A549 (cell line): ENCODE measurements around the gene TMTC1. TPM values are rescaled to one million over a fixed set of nuclear protein-coding genes. Genes with fewer than 3 reads are reported as not detected.

Experiments
- ATAC-seq, 2 experiments: fragments of 200-7000 bp in 1 of 2; fragments of >200 bp in 1 of 2; cut with Nextera tagmentation in 1 of 2; cut with Tn5 transposase in 1 of 2; 3 replicates each; pipeline versions ENCODE4 v1.8.0 to v1.9.1; 2018 to 2020; ENCODE audit warnings: mild to moderate bottlenecking in 1 of 2, moderate library complexity in 1 of 2
- CTCF ChIA-PET: fragments of 300-600 bp; sonication (Branson Sonifier 250); formaldehyde crosslinking; extraction: SDS; loops from one replicate; lab custom pipeline; 2021; ENCODE audit warnings: antibody characterized with exemption, inconsistent platforms; lab: Yijun Ruan, JAX
- POLR2A ChIA-PET: fragments of 350-600 bp; formaldehyde crosslinking; extraction: SDS; loops from one replicate; lab custom pipeline; 2021; ENCODE audit warnings: antibody characterized with exemption, inconsistent platforms; lab: Yijun Ruan, JAX
- DNase-seq, 2 experiments: peaks; one replicate each; pipeline versions ENCODE4 v3.0.0 to v3.0.0-alpha.2; 2011 to 2016; ENCODE audit warnings: low read depth in 1 of 2, low spot score in 1 of 2
- FAIRE-seq: peaks from 2 replicates; lab custom pipeline; 2011; peaks lifted over from hg19 to GRCh38; lab: Jason Lieb, UNC
- H3K27ac ChIP-seq, 2 experiments: fragments of >200 bp; sonication (Bioruptor Twin); formaldehyde crosslinking; 3 replicates each; pipeline ENCODE4 v1.5.1; 2016 to 2017
- H3K4me1 ChIP-seq: fragments of >200 bp; sonication (Bioruptor Twin); formaldehyde crosslinking; 3 replicates; pipeline ENCODE4 v1.6.1; 2016
- H3K4me2 ChIP-seq: fragments of >200 bp; sonication (Bioruptor Twin); formaldehyde crosslinking; 3 replicates; pipeline ENCODE4 v1.6.1; 2016
- H3K4me3 ChIP-seq: fragments of >200 bp; sonication (Bioruptor Twin); formaldehyde crosslinking; 3 replicates; pipeline ENCODE4 v1.5.1; 2016
- H3K9me3 ChIP-seq: fragments of >200 bp; sonication (Bioruptor Twin); formaldehyde crosslinking; 3 replicates; pipeline ENCODE4 v1.6.1; 2016
- CBX2 ChIP-seq: fragments of 200-600 bp; sonication (generic); IDR thresholded peaks from 2 replicates; pipeline ENCODE4 v1.6.1; 2016; ENCODE audit warnings: low read depth, mild to moderate bottlenecking, borderline replicate concordance
- CEBPB ChIP-seq, 2 experiments: fragments of >200 bp in 1 of 2; sonication (Bioruptor Twin) in 1 of 2; formaldehyde crosslinking in 1 of 2; IDR thresholded peaks; 2 replicates each; pipeline ENCODE4 v1.6.1; 2012 to 2016
- CTCF ChIP-seq: fragments of >200 bp; sonication (Bioruptor Twin); formaldehyde crosslinking; IDR thresholded peaks from 3 replicates; pipeline ENCODE4 v1.5.1; 2016
- EHF ChIP-seq: fragments of 250-450 bp; sonication (Bioruptor Pico); IDR thresholded peaks from 2 replicates; pipeline ENCODE4 v1.5.0; 2020; ENCODE audit warnings: mild to moderate bottlenecking
- ESRRA ChIP-seq: fragments of 150-350 bp; IDR thresholded peaks from 2 replicates; pipeline ENCODE4 v1.6.1; 2014; ENCODE audit warnings: mild to moderate bottlenecking, low read length, borderline replicate concordance
- FOSL2 ChIP-seq, 2 experiments: fragments of 450-650 bp in 1 of 2; fragments of >200 bp in 1 of 2; sonication (Bioruptor Twin) in 1 of 2; formaldehyde crosslinking; IDR thresholded peaks; 2 replicates each; pipeline versions ENCODE4 v1.5.0 to v1.6.1; 2016 to 2020; ENCODE audit warnings: mild to moderate bottlenecking in 1 of 2, moderate library complexity in 1 of 2
- FOXS1 ChIP-seq: fragments of 250-450 bp; sonication (Bioruptor Pico); IDR thresholded peaks from 2 replicates; pipeline ENCODE4 v1.5.0; 2020; ENCODE audit warnings: mild to moderate bottlenecking, moderate library complexity
- HDAC2 ChIP-seq: fragments of 200-600 bp; sonication (generic); IDR thresholded peaks from 2 replicates; pipeline ENCODE4 v1.6.1; 2016
- HEYL ChIP-seq: fragments of 250-450 bp; sonication (Bioruptor Pico); IDR thresholded peaks from 2 replicates; pipeline ENCODE4 v1.8.0; 2021; ENCODE audit warnings: mild to moderate bottlenecking, moderate library complexity
- HOXB5 ChIP-seq: fragments of 250-450 bp; sonication (Bioruptor Pico); IDR thresholded peaks from 2 replicates; pipeline ENCODE4 v1.5.0; 2020; ENCODE audit warnings: mild to moderate bottlenecking, moderate library complexity
- JUN ChIP-seq, 2 experiments: fragments of >200 bp; sonication (Bioruptor Twin); formaldehyde crosslinking; IDR thresholded peaks; 2 replicates in 1 of 2; 3 replicates in 1 of 2; pipeline ENCODE4 v1.6.1; 2016 to 2017
- KDM1A ChIP-seq: fragments of 200-600 bp; sonication (generic); IDR thresholded peaks from 2 replicates; pipeline ENCODE4 v1.6.1; 2016; ENCODE audit warnings: low read depth, mild to moderate bottlenecking
- MAFK ChIP-seq: fragments of 450-650 bp; IDR thresholded peaks from 2 replicates; pipeline ENCODE4 v1.6.1; 2014; ENCODE audit not compliant: partially characterized antibody
- PHF8 ChIP-seq: fragments of 200-600 bp; sonication (generic); IDR thresholded peaks from 2 replicates; pipeline ENCODE4 v1.6.1; 2016; ENCODE audit warnings: low read depth, mild to moderate bottlenecking, antibody characterized with exemption, moderate library complexity, borderline replicate concordance
- POLR2A ChIP-seq: IDR thresholded peaks from 2 replicates; pipeline ENCODE4 v1.6.1; 2012; ENCODE audit warnings: mild to moderate bottlenecking, low read length
- POLR2AphosphoS2 ChIP-seq: conservative IDR thresholded peaks from 2 replicates; pipeline ENCODE4 v1.6.1; 2012; ENCODE audit warnings: low read length, improper control_type of control experiment, inconsistent platforms
- RFX5 ChIP-seq: fragments of 450-650 bp; IDR thresholded peaks from 2 replicates; pipeline ENCODE4 v1.7.1; 2014; ENCODE audit warnings: antibody characterized with exemption, mild to moderate bottlenecking, moderate library complexity
- SREBF2 ChIP-seq: fragments of 450-650 bp; IDR thresholded peaks from 2 replicates; pipeline ENCODE4 v1.6.1; 2014; ENCODE audit warnings: mild to moderate bottlenecking, moderate library complexity
- TFCP2L1 ChIP-seq: fragments of 250-450 bp; sonication (Bioruptor Pico); IDR thresholded peaks from 2 replicates; pipeline ENCODE4 v1.5.0; 2021; ENCODE audit warnings: mild to moderate bottlenecking
- USF2 ChIP-seq: fragments of 450-650 bp; IDR thresholded peaks from 2 replicates; pipeline ENCODE4 v1.6.1; 2014; ENCODE audit warnings: antibody characterized with exemption
- WGBS: methylation state at CpG from one replicate; pipeline ENCODE4 v1.1.6; 2017; ENCODE audit errors: missing lambda C conversion rate; 5-methylcytosine and 5-hydroxymethylcytosine counted together
- polyA plus RNA-seq, 4 experiments: library from polyadenylated mRNA; depleted of rRNA in 3 of 4; stranded (reverse); fragments of >200 nt; fragmentation: RNase III in 1 of 4; extraction: RNeasy Plus Mini Kit Qiagen cat#74134 plus additional on column Dnase treatment in 1 of 4; gene quantifications; 2 replicates in 3 of 4; 3 replicates in 1 of 4; pipeline ENCODE4 v1.2.3, GENCODE V29; 2011 to 2017
- TF ChIP-seq, protein P1 (sequence below): fragments of 150-350 bp; IDR thresholded peaks from 2 replicates; pipeline ENCODE4 v1.6.1; 2014; ENCODE audit warnings: low read depth, mild to moderate bottlenecking, low read length

Gene TMTC1
- polyA plus RNA-seq, 2 of the 4 experiments (the other 2 are of a cell fraction), result 0.28 TPM; not detected in 1

DNA sequence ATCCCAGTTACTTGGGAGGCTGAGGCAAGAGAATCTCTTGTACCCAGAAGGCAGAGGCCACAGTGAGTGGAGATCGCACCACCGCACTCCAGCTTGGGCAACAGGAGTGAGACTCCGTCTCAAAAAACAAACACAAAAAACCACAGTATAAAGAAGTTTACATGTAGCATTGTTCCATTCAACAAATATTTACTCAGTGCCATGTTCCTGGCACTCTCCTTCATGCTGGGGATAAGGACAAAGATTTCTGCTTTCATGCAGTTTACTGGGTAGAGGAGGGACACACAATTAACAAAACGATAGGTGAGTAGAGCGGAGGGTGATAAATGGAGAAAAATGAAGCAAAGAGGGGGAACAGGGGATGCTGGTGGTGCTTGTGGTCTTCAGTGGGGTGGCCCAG is 218.0 kb downstream of the TMTC1 start:
- POLR2A ChIA-PET, result no interaction called here
- DNase-seq, result no peak
- ATAC-seq, result no peak
- Histone ChIP-seq H3K4me2 (no peak overlapping the region), H3K4me1 (no peaks in the 10 kb centered on the region), H3K4me3 (no peak overlapping the region), H3K27ac (no peak overlapping the region)
- FAIRE-seq, result no peak
- CTCF ChIA-PET, result no interaction called here
- 83% methylated on average over 5 of the region's 5 CpGs for WGBS
- TF ChIP-seq CTCF, result no peak
- no peak for TF ChIP-seq FOSL2 (IDR thresholded peaks at IDR 0.05)
- TF ChIP-seq FOSL2 (CRISPR knock-in tag; IDR thresholded peaks at IDR 0.05), result no peak
- TF ChIP-seq POLR2AphosphoS2, result no peak
- TF ChIP-seq HOXB5 (CRISPR knock-in tag), result no peak
- no peak for TF ChIP-seq USF2
- TF ChIP-seq PHF8, result no peak
- TF ChIP-seq MAFK, result no peak
- no peak for TF ChIP-seq TFCP2L1
- TF ChIP-seq CEBPB (IDR thresholded peaks at IDR 0.05), result no peak
- TF ChIP-seq HDAC2, result no peak
- TF ChIP-seq SREBF2, result no peak
- no peak for TF ChIP-seq POLR2A
- TF ChIP-seq RFX5, result no peak
- TF ChIP-seq FOXS1 (CRISPR knock-in tag), result no peak
- TF ChIP-seq CBX2, result no peak
- no peak for TF ChIP-seq HEYL (CRISPR knock-in tag)
- no peak for TF ChIP-seq KDM1A
- no peak for TF ChIP-seq ESRRA
- TF ChIP-seq, protein P1, sequence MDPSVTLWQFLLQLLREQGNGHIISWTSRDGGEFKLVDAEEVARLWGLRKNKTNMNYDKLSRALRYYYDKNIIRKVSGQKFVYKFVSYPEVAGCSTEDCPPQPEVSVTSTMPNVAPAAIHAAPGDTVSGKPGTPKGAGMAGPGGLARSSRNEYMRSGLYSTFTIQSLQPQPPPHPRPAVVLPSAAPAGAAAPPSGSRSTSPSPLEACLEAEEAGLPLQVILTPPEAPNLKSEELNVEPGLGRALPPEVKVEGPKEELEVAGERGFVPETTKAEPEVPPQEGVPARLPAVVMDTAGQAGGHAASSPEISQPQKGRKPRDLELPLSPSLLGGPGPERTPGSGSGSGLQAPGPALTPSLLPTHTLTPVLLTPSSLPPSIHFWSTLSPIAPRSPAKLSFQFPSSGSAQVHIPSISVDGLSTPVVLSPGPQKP, result no peak
- TF ChIP-seq, all 56 proteins: peak for 0
- H3K9me3 ChIP-seq, result no peaks in the 10 kb centered on the region

DNA sequence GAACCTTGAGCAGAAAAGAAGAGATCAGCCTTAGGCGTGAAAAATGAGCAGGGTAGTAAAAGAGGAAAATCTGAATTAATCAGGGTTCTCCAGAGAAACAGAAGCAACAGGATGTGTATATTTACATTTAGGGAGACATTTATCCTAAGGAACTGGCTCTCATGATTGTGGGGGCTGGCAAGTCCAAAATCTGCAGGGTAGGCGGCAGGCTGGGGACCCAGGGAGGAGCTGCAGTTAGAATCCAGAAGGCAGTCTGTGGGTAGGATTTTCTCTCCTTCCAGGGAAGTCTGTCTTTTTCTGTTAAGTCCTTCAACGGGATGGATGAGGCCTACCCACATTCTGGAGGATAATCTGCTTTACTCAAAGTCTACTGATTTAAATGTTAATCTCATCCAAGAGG is 218.8 kb downstream of the TMTC1 start:
- no peak for TF ChIP-seq CTCF
- no peak for TF ChIP-seq JUN (IDR thresholded peaks at IDR 0.05)
- TF ChIP-seq EHF (CRISPR knock-in tag), result no peak

More for the DNA sequence above, 218.8 kb downstream of the TMTC1 start:
- 43% methylated on average over 3 of the region's 3 CpGs for WGBS
- Histone ChIP-seq H3K4me1 (no peaks in the 10 kb centered on the region), H3K27ac (no peak overlapping the region), H3K9me3 (no peaks in the 10 kb centered on the region), H3K4me3 (no peak overlapping the region), H3K4me2 (no peak overlapping the region)
- ChIA-PET CTCF (no interaction called here), POLR2A (no interaction called here)
- FAIRE-seq, result no peak
- DNase-seq, result no peak
- no peak for ATAC-seq
